NK-92 treated with Interleukin-12 subunit alpha and Interleukin-12 subunit beta, amount 100 ng/mL, for 24 hours (cell line): ENCODE data around the gene NIPBL.
"Not testable (repeated sequence)": the region's sequence is repeated elsewhere in the genome, so short reads cannot be mapped to it uniquely, and the experiment has no call there.

Source experiments
- DNase-seq: peaks from one replicate; lab custom pipeline; 2025; lab: John Stamatoyannopoulos, UW

Gene NIPBL

GRCh38 chr5:36949593-36949992, 73.0 kb downstream of the NIPBL start:
- no peak for DNase-seq

GRCh38 chr5:36950586-36951457, 74.3 kb downstream of the NIPBL start:
- no peak for DNase-seq

GRCh38 chr5:36953043-36953442, 76.5 kb downstream of the NIPBL start:
- no peak for DNase-seq

DNA sequence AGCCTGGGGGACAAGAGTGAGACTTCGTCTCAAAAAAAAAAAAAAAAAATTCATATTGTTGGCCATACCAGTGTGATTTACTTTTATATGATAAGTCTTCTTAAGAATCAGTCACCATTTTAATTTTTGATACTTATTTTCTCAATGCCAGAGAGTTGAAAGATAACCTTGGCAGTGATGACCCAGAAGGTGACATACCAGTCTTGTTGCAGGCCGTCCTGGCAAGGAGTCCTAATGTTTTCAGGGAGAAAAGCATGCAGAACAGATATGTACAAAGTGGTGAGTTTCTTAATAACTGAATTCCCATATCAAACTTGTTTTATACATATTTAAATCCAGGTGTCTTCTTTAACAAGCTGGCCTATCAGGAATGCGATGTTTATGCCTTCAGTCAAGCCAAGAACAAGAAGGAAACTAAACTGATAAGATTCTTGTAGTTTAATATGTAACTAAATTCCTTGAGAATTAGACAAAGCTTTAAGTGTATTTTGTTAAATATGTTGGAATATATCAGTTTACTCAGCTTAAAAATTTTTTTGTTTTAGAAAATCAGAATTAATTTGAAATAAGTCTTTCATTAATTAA, 81.5 kb downstream of the NIPBL start:
- DNase-seq: no peak

GRCh38 chr5:36958612-36959011, 82.0 kb downstream of the NIPBL start:
- DNase-seq: no peak

DNA sequence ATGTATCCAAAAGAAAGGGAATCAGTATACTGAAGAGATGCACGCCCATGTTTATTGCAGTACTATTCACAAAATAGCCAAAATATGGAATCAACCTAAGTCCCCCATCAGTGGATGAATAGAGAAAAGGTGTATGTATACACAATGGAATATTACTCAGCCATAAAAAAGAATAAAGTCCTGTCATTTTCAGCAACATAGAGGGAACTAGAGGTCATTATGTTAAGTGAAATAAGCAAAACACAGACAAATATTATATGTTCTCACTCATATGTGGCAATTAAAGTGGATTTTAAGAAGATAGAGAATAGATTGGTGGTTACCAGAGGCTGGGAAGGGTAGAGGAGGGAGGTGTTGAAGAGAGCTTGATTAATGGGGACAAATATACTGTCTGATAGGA, 88.6 kb downstream of the NIPBL start:
- no peak for DNase-seq

DNA sequence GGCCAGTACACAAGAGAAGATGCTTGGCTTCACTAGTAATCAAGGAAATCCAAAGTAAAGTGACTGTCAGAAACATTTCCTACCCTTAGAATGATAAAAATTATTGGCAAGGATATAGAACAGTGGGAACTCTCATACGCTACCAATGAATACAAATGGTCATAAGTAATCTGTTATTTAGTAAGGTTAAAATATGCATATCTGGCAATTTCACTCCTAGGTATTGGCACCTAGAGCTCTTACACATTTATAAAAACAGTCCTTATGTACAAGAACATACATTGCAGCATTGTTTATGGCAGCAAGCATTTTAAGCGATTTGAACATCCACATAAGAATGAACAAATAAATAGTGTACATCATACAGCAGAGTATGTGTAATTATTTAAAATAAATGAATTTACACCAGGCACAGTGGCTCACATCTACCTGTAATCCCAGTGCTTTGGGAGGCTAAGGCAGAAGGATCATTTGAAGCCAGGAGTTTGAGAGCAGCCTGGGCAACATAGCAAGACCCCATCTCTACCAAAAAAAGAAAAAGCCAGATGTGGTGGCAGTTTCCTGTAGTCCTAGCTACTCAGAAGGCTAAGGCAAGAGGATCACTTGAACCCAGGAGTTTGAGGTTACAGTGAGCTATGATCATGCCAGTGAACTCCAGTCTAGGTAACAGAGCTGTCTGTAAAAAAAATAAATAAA, 93.3 kb downstream of the NIPBL start:
- DNase-seq: no peak

GRCh38 chr5:36978196-36978595, 101.6 kb downstream of the NIPBL start:
- no peak for DNase-seq

DNA sequence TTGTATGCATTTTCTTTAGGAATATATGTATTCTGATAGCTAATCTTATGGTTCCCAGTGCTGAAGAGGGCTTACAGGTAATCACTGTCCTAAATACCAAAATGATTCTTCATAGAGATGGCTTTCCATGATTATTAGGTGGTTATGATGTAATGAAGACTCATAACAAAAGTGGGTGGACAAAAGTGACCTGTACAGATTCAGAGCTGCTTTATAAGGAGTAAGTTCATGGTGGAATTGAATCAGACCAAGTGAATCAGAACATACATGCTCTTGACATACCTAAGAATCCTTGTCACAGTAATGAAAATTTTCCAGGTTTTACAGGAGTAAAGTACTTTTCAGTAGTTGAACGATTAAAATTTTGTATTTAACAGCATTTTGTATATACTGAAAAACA, 105.6 kb downstream of the NIPBL start:
- DNase-seq: no peak

DNA sequence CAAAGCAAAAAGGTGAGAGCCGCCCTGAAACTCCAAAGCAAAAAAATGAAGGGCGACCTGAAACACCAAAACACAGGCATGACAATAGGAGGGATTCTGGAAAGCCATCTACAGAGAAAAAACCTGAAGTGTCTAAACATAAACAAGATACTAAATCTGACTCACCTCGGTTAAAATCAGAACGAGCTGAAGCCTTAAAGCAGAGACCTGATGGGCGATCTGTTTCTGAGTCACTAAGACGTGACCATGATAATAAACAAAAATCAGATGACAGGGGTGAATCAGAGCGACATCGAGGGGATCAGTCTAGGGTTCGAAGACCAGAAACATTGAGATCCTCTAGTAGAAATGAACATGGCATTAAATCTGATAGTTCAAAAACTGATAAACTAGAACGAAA, 108.8 kb downstream of the NIPBL start:
- DNase-seq: no peak

- no peak for DNase-seq
These were observed 111.8 kb downstream of the NIPBL start for GRCh38 chr5:36988396-36988795.

DNA sequence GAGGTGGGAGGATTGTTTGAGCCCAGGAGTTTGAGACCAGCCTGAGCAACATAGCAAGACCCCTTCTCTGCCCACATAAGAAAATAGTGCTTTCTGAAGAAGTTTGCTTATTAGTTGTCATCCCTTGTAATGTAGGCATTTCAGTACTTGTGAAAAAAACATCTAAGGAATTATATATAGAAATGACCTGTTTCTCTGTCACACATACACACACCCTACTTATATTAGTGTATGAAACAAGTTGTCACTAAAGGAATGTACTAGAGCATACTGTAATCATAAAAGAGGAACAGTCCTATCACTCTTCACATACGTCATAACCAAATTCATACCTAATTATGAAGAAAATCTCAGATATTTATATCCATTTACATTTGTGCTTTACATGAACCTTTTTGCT, 122.0 kb downstream of the NIPBL start:
- no peak for DNase-seq

GRCh38 chr5:37002176-37002751, 125.7 kb downstream of the NIPBL start:
- DNase-seq: no peak

- no peak for DNase-seq
These were observed 128.7 kb downstream of the NIPBL start for GRCh38 chr5:37005252-37005651.

- no peak for DNase-seq
These were observed 129.5 kb downstream of the NIPBL start for GRCh38 chr5:37005946-37006540.

- not testable (repeated sequence) for DNase-seq
These were observed 136.6 kb downstream of the NIPBL start for GRCh38 chr5:37013181-37013580.

DNA sequence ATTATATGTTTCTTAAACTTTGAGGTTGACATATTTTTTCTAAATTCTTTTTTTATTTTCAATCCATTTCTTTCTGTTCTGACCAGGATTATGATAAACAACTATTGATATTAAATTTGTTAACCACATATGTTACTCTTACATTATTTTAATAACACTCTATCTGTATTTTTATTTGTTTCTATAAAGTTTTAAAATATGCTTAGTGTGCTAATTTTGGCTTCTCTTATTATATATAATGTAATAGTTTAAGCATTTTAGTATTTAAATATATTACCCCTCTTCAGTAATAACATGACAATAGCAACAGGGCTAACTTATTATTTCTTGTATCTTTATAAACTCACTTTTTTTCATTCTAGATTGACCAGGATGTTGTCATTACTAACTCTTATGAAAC, 137.8 kb downstream of the NIPBL start:
- DNase-seq: no peak

DNA sequence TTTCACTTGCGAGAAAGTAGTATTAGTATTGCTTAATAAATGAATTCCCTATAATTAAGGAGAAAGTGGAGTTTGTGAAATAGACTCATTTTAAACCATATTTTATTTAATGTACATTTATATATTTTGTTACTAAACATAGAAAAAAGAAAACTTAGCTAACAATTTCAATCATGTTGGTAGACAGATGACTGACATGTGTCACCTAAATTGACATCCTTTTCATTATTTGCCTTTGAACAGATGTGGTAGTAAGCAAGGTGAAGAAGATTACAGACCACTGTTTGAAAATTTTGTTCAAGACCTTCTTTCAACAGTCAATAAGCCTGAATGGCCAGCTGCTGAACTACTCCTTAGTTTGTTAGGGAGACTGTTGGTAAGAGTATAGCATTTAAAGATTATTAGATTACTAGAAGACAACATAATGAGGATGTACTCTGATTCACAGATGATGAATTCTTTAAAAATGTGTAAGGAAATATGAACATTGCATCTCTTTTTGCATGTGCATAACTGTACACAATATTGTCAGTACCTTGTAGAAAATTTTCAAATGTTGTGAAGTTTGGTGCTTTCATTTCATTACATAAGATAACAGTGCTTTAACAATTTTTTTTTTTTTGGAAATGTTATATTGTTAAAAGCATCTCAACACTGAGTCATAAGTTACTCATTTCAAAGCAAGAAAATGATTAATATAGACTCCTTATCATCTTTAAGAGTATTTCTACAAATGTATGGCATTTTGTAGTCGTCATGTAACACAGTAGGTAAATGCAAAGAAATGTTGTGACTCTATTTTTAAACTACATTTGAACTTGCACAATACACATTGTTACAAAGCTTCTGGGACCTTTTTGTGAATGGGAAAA, 139.5 kb downstream of the NIPBL start:
- no peak for DNase-seq

- no peak for DNase-seq
These were observed 152.3 kb downstream of the NIPBL start for GRCh38 chr5:37028910-37029309.

DNA sequence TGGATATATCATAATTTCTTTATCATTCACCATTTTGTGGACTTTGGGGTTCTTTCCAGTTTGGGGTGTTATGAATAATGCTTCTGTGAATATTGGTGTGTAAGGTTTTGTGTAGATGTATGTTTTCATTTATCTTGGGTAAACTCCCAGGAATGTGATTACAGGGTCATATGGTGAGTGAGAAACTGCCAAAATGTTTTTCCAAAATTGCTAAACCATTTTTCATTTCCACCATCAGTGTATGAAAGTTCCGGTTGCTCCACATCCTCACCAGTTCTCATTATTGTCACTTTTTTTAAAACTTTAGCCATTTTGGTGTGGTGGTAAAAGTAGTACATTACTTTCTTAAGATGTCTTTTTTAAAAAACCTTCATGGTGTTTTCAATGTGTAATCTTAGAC, 152.9 kb downstream of the NIPBL start:
- DNase-seq: no peak

DNA sequence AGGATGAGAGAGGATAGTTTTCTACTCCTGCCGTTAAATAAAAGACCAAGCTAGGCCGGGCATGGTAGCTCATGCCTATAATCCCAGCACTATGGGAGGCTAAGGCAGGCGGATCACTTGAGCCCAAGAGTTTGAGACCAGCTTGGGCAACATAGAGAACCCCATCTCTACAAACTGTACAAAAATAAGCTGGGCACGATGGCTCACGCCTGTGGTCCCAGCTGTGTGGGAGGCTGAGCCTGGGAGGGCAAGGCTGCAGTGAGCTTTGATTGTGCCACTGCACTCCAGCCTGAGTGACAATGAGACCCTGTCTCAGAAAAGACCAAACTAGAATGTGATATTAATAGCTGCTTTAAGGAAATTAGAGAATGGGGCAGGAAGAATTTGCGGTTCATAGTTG, 158.4 kb downstream of the NIPBL start:
- DNase-seq: no peak
